Ovary (tissue), 3 donors: ENCODE data around the gene GAREM1.

Experiments
- EP300 ChIP-seq: sonication (generic); formaldehyde crosslinking; IDR thresholded peaks from one replicate; pipeline ENCODE4 v1.6.1; 2017; ENCODE audit warnings: antibody characterized with exemption
- POLR2A ChIP-seq: fragments of 450-650 bp; IDR thresholded peaks from one replicate; pipeline ENCODE4 v1.6.1; 2017; ENCODE audit warnings: antibody characterized with exemption, mild to moderate bottlenecking, moderate library complexity
- TF ChIP-seq, protein P1 (sequence below), 3 donors: fragments of 450-650 bp in 2 of 3; fragments of 200-600 bp in 1 of 3; IDR thresholded peaks; one replicate each; pipeline versions ENCODE4 v1.5.1 to v1.8.0; 2016 to 2022; ENCODE audit warnings: antibody characterized with exemption in 3 of 3, mild to moderate bottlenecking in 1 of 3
- donor health status: DM: no; HTN: no; CAD: no.

DNA sequence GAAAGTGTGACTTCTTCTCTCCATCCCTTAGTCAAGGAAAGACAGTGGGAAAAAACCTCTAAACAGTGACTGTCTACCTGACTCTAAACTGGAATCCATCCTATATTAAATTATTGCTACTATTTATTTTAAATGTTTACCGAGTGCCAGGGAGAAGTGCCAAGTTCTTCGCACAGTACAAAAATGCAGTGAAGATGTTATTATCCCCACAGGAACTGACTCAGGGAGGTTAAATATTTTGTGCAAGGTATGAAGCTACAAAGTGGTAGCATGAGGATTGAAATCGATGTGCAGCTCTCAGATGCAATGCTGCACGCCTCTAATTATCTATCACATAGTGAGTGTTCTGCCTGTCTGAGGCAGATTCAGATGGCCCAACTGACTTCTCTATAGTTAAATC, 189.8 kb downstream of the GAREM1 start:
- TF ChIP-seq, protein P1, sequence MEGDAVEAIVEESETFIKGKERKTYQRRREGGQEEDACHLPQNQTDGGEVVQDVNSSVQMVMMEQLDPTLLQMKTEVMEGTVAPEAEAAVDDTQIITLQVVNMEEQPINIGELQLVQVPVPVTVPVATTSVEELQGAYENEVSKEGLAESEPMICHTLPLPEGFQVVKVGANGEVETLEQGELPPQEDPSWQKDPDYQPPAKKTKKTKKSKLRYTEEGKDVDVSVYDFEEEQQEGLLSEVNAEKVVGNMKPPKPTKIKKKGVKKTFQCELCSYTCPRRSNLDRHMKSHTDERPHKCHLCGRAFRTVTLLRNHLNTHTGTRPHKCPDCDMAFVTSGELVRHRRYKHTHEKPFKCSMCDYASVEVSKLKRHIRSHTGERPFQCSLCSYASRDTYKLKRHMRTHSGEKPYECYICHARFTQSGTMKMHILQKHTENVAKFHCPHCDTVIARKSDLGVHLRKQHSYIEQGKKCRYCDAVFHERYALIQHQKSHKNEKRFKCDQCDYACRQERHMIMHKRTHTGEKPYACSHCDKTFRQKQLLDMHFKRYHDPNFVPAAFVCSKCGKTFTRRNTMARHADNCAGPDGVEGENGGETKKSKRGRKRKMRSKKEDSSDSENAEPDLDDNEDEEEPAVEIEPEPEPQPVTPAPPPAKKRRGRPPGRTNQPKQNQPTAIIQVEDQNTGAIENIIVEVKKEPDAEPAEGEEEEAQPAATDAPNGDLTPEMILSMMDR (IDR thresholded peaks at IDR 0.05), result no peak
- TF ChIP-seq POLR2A, result no peak
- no peak for TF ChIP-seq EP300
